NK-92 (cell line): ENCODE data around the gene SUPT16H.
"Not testable (repeated sequence)": the region's sequence is repeated elsewhere in the genome, so short reads cannot be mapped to it uniquely, and the experiment has no call there.

Experiments
- DNase-seq: peaks from one replicate; lab custom pipeline; 2025; ENCODE audit not compliant: unreplicated experiment; lab: John Stamatoyannopoulos, UW

The SUPT16H gene

DNA sequence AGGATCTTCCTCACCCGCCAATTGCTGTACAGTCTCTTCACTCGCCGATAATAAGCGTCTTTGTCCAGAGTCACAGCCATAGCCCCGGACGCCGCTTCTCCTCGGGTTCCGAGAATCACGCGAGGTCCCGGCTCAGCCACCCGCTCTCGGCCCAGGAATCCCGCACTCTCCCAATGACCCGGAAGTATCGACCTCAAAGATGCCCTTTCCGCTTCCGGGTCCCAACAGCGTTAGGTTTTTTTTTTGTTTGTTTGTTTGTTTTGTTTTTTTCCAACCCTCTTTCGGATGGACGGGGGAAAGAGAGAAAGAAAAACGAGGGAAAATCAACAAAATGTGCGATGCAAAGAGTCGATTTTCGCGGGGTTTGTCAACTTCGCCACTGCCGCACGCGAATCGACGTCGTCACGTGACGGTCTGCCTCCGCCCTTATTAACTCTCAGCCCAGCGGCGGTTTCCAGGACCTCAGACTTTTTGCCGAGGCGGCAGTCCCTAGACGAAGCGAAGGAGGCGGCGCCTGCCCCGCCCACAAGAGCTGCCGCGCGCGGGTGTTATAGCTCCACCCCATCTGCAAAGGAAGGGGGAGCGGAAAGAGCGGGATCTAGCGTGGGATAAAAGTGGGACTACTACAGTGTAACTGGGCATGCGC is at the start of gene SUPT16H:
TSS of gene SUPT16H (minus strand) at position 172 of the 646 bp plus-strand sequence. CDS start at position 80, 92 bp downstream.
- DNase-seq = peak; percentile 60

DNA sequence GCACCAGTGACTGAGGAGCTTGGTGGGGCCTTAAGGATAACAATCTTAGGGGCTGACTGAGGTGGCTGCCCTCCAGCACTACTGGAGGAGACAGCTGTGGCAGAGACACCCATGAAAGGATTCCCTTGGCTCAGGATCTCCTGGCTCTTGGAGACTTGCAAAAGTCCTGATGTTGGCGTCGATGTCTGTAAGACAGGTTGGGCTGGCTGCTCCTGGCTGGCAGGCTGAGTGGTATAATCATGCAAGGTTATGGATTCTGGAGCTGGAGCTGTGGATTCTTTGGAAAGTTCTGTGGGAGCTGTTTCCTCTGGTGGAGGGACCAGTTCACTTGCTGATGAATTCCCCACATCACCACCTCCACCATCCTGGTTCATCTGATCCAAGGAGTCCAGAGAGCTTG is 47.3 kb upstream of the SUPT16H start:
- DNase-seq = no peak

DNA sequence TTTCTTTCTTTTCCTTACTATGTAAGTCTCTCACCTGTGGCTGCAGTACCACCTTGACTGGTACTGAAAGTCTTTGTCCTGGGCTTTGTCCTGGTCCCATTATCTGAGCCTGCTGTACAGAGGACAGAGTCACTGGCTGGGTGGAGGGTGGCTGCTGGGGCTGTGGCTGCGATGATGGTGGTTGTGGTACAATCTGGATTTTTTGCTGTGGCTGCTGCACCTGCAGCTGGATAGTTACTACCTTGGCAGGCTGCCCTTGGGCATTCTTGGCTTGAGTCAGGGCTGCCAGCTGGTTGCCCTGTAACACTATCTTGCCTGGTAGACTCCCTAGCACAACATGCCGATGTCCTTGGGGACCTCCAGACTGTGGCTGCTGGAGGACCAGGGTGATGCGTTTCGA is 45.1 kb upstream of the SUPT16H start:
- DNase-seq = no peak

DNA sequence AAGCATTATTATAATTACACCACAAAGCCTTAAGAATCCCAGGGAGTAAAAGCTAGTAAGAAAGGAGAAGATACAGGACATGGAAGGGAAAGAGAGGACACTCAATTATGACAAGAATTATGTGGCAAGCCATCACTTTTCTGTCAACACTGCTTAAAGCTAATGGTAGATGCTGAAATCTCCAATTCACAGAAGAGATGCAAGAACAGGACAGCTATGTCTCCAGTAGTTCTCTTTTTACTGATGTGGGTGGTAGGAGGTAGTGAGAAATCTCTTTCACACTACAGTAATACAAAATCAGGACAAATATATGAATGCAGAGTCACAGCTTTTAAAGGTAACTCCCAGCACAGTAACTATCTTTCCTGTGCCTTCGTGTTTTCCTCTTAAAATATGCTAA is 42.9 kb upstream of the SUPT16H start:
- no peak for DNase-seq

DNA sequence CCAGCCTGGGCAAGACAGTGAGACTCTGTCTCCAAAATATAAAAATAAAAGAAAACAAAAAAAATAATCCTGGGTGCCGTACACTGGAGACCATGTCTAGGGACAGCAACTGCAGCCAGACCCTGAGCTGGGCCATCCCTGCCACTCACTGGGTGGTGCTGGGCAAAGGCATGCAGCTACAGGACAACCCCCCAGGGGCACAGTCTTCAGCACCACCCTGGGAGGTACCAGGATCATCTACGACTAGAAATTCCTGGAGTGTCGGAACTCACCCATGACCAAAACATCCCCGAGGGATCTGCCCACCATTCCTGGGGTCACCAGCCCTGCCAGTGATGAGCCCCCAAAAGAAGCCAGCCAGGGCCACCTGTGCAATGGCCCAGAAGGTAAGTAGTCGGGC is 35.7 kb upstream of the SUPT16H start:
- no peak for DNase-seq

DNA sequence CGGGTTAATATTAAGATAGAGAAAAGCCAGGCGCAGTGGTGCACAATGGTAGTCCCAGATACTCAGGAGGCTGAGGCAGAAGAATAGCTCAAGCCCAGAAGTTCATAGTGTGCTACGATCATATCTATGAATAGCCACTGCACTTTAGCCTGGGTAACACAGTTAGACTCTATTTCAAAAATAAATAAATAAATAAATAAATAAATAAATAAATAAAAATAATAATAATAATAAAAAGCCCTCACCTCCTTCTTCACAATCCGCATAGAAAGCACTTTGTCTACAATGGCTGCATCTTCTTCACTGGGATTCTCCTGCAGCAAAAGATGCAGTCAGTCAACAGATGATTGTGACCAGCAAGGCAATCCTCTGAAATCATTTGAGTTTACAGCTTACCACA is 31.5 kb upstream of the SUPT16H start:
- no peak for DNase-seq

DNA sequence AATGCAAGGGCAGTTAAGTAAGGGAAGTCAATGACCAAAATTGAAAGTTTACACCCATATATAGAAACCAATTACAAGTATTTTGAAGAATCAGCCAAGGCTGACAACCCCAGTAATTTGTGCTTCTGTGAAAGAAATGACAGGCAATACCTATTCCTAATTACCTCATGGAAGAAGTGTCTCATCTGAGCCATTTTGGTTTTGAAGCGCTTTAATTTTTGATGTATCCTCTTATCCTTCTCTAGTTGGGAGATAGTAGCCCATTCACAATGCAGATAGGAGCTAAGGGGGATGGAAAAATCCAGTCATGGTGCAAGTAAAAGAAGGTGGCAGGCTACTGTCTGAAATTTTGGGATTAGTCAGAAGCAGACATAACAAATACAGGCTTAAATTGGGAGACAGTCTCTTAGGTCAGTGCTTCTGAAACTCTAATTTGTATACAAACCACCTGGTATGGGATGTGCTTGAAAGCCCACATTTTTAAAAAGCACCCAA is 30.4 kb upstream of the SUPT16H start:
- DNase-seq = no peak

DNA sequence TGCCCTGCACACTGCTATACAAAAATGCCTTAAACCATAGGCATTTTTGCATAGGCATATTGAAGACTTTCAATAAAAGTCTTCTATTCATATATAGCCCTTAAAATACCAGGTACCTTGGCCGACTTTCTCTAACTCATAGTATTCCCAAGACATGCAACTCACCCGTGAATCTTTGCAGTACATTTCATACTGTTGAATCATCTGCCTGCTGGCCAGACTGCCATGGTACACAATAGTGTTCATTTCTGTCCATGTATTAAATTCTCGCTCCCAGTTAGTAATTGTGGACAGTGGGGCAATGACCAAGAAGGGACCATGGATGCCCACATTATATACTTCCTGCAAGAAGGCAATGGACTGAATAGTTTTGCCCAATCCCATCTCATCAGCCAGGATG is 24.3 kb upstream of the SUPT16H start:
- DNase-seq = no peak

DNA sequence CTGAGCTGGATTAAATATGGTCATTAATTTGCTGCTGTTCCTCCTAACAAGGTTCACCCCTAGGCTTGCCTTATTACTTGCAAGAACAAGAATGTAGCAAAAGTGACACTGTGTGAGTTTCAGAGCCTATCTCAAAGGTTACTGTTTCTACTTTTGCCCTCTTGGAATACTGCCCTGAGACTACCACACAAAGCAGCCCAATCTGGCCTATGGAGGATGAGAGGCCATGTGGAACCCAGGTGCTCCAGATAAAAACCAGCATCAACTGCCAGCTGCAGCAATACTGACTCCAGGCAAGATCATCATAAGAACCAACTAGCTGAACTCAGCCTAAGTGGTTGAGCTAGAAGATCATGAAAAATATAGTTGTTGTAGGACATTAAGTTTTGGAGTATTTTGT is 22.4 kb upstream of the SUPT16H start:
- no peak for DNase-seq

DNA sequence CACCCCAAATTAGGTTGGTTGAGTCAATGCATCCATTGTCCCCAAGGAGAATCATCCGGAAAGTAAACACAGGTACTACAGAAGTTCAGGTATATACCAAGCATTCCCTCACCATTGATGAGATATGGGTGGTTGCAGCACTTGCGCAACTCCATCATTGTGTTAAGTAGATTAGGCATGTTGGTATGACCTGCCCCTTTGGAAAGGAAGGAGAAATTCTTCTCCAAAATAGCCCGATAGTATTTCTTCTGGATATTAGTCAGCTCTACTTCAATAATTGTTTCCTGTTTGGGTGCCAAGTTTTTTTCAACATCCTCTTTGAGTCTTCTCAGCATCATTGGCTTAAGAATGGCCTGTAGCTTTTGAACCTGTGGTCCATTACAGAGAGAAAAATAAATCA is 21.3 kb upstream of the SUPT16H start:
- no peak for DNase-seq

DNA sequence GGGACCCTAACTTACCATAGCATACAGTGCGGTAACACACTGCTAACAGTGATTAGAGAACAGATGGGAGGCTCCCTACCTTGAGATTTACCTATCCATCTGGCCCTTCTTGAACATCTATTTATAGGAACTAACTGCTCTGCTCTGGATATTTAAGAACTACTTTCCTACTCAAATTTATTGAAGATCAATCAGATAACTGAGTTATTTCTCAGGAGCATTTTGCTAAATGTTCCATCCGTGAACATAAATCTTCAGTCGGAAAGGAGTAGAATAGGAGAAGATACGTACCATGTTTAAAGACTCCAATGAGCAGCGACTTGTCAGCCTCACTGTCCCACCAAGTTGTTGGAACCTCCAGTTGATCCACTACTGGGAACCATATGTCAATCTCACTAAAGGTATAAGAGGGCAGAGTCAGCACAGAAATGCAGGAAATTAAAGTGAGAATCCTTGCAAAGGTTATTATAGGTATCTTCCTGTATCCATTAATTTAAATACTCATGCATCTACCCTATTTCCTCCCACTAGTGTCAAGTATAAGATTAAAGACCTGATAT is 15.6 kb upstream of the SUPT16H start:
- DNase-seq = no peak

DNA sequence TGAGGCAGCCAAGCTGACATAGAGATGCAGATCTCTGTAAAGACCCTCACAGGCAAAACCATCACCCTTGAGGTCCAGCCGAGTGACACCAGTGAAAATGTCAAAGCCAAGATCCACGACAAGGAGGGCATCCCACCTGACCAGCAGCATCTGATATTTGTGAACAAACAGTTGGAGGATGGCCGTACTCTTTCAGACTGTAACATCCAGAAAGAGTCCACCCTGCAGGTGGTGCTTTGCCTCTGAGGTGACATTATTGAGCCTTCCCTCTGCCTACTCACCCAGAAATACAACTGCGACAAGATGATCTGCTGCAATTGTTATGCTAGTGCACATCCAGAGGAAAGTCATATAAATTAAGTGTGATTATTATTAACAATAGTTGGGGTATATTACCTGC is 15.1 kb upstream of the SUPT16H start:
- DNase-seq = no peak

DNA sequence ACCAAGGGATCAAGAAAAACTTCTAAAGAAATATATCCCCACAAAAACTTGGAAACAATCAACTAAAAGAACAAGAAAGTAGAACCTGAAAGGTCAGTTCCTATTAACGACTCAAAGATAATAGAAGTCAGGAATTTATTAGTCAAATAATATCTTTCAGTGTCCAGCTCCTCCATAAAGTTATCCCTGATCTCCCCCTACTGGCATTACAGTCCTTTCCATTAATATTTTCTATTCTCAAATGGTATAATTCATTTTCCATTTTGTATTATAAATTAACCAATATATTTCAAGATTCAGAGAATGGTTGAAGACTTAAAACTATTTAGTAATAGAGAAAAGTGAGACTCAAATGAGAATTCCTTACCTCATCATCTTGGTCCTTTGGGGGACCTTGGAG is 11.6 kb upstream of the SUPT16H start:
- DNase-seq = no peak

DNA sequence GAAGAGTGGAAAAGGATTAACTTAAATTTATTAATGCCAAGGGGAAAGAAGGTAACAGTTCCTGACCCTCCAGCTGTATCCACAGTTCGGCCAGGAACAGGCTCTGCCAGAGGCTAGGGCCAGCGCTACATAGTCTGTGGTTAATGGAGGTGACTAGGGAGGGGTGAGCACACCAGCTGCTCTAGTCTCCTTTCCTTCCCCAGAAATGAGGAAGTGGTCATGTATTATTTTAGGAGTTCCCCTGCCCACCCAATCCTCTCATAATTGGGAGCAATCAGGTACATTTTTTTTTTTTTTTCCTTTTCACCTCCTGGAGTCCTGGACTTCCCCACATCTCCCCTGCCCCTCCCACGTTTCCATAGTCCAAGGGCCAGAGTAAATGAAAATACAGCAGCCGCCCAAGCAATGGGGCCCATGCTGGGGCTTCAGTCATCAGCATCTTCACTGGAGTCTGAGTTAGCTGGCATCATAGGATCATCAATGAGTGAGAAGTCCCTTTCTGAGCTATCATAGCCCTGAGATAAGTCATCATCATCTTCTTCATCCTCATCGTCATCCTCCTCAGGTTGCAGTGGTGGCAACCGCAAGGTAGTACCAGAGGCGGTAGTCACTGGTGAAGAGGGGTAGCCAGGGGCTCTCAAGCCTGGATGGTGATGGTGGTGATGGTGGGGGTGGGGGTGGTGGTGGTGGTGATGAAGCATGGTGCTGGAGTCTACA is 1.5 kb upstream of the SUPT16H start:
- no peak for DNase-seq

DNA sequence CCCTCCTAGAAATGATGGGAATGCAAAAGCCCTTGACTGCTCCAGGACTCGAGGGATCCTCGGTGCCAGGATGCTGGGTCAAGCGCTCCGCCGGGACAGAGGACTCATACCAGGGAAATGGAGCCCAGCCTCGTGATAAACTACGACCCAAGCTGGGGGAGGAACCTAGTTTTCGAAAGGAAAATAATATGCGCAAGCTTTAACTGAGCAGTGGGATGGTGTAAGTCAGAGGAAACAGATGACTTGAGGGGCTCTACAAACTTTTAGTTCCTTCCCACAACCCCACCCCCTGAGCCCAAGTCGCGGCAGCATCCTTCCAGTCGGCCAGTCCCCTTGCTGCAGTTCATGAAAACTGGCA is 654 bp upstream of the SUPT16H start:
- no peak for DNase-seq

DNA sequence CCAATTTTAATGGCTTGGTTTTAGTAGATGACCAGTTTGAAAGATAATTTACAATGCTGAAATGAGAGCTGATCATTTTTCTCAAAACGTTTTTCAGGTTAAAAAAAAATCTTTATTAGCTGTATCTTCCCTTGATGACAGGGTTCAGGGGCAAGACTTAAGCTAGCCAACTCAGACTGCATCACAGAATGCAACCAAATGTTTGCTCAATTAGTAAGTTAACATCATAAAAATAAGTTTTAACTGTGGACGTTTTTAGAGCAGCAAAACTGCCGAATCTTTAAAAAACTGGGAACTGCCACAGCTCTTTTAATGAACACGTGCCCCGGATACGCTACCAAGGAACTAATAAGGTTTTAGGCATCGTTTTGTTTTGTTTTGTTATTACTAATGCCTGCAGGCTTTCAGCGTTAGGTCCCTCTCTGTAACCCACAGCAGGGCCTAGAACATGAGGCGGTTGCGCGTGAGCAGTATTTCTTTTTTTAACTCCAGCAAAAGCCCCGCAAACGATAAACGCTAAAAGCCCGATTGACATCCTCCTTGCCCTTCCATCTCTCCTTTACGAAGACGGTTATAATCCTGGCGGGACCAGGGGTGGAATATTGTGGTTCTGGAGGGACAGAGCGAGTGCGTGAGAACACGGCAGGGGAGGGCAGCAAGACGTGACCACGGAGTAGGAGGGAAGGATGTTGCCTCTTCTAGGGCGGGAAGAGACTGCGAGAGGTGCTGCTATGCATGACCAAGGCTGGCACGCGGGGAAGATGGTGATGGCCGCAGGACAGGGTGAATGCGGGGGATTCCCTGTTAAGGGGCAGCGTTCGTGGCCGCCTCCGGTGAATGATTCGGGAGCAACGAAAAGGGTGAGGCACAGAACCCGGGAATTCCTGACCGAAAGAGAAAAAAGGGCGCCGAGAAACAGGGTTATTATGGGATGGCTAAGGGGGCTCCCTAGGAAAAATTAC is 652 bp downstream of the SUPT16H start:
- DNase-seq = no peak

DNA sequence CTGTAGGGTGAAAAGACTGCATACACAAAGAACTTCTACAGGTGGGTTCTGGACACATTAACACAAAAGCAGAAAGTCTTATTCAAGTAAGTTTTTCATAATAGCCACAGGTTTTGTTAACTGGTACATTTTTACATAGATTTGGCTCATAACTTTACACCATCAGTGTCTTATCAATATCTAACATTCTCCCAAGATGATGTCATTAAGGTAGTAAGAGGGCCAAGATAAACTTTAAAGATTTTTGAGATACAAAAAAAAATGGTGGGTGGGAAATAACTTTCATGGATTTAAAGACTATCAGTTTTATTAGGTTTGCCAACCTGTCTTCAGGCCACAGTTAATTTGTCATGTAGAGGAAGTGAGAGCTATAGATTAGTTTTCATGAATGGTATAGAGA is 1.7 kb downstream of the SUPT16H start:
- no peak for DNase-seq

DNA sequence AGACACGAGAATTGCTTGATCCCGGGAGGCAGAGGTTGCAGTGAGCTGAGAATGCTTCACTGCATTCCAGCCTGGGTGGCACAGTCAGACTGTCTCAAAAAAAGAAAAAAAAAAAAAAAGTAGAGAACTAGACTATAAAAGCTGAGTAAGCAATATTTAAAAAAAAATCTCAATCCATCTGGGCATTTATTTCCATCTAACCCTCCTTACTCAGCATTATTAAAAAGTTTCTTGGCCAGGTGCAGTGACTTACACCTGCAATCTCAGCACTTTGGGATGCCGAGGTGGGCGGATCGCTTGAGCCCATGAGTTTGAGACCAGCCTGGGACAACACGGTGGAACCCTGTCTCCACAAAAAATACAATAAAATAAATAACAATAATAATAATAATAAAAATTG is 4.5 kb downstream of the SUPT16H start:
- DNase-seq = no peak

DNA sequence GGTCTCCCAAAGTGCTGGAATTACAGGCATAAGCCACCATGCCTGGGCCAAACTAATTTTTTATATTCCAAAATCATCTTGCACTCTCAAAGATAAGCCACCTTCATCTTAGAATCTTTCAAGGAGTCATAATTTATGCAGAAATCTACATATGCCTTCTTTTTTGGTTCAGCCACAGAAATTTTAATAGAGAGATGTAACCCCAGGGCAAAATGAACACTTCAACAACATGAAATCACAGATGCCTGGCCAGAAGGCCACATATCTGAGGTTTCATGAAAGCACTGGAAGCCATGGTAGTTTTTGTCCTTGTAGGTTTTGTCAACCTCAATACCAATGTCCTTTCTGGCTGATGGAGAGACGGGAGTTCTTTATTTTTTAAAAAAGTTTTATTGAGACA is 9.8 kb downstream of the SUPT16H start:
- no peak for DNase-seq

DNA sequence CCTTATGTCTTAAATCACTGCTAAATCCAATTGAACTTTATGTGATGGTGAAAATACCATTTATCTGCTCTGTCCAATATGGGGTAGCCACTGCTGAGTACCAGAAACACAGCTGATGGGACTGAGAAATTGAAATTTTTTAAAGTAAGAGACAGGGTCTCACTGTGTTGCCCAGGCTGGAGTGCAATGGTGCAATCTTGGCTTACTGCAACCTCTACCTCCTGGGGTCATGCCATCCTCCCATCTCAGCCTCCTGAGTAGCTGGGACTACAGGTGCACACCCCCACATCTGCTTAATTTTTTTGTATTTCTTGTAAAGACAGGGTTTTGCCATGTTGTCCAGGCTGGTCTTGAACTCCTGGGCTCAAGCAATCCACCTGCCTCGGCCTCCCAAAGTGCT is 11.0 kb downstream of the SUPT16H start:
- DNase-seq = not testable (repeated sequence)

DNA sequence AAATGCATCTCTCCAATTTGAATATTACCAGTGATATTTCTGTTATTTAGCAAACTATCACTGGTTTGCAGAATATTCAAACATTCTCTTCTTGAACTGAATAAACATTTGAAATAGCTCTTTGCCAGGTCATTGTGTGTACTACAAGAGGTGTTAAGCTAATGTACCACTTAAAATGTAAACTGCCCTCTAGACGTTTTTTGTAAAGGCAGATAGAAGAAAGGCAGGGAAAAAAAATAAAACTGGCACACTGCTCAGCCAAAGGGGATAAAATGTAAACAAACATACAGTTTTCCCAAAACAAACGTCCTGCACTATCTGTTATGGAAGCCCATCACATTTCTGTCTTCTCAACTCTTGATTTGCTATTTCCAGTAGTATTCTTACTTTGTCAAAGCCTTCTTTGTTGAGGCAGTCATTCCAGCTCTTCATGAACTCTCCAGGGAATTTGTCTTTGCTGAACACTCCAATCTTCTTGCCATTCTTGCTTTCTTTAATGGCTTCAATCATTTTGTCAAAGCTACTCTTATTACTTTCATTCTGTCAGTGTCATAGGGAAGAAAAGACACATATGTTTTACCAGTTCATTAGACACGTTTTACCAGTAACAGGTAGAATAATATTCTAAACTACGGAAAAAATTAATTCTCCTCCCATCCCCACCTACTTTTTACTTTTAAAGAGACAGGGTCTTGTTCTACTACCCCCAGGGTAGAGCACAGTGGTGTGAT is 13.7 kb downstream of the SUPT16H start:
- no peak for DNase-seq
